Mesenchymal stem cell (in vitro differentiated cells and primary cell): ENCODE results near the gene KCNAB2.

ENCODE experiments used
- DNase-seq: peaks from one replicate; pipeline ENCODE4 v3.0.0-alpha.2; 2013
- H2AFZ ChIP-seq: one replicate; pipeline ENCODE4 v1.6.1; 2013; ENCODE audit warnings: low read depth, mild to moderate bottlenecking, control low read depth, inconsistent platforms, low read length, moderate library complexity
- H2AK5ac ChIP-seq: 2 replicates; pipeline ENCODE4 v1.6.1; 2013; ENCODE audit warnings: low read length, moderate library complexity, mild to moderate bottlenecking, inconsistent platforms; ENCODE audit not compliant: severe bottlenecking
- H2BK120ac ChIP-seq: one replicate; pipeline ENCODE4 v1.6.1; 2013; ENCODE audit warnings: low read depth, mild to moderate bottlenecking, inconsistent platforms, low read length, moderate library complexity
- H2BK12ac ChIP-seq, 2 experiments: one replicate each; pipeline ENCODE4 v1.6.1; 2013; ENCODE audit warnings: inconsistent platforms in 2 of 2, low read length in 2 of 2, mild to moderate bottlenecking in 2 of 2, moderate library complexity in 2 of 2, control low read depth in 1 of 2
- H2BK15ac ChIP-seq: one replicate; pipeline ENCODE4 v1.6.1; 2013; ENCODE audit warnings: mild to moderate bottlenecking, low read depth, inconsistent platforms; ENCODE audit not compliant: poor library complexity, severe bottlenecking
- H2BK5ac ChIP-seq: 2 replicates; pipeline ENCODE4 v1.6.1; 2013; ENCODE audit warnings: low read depth, mild to moderate bottlenecking, low read length, control low read depth, inconsistent platforms; ENCODE audit not compliant: poor library complexity, severe bottlenecking
- H3K14ac ChIP-seq, 2 experiments: one replicate each; pipeline ENCODE4 v1.6.1; 2013; ENCODE audit warnings: inconsistent platforms in 2 of 2, low read length in 2 of 2, control low read depth in 1 of 2, mild to moderate bottlenecking in 1 of 2, moderate library complexity in 1 of 2
- H3K18ac ChIP-seq, 2 experiments: one replicate each; pipeline ENCODE4 v1.6.1; 2013; ENCODE audit warnings: inconsistent platforms in 2 of 2, low read length in 2 of 2, control low read depth in 1 of 2, low read depth in 1 of 2, mild to moderate bottlenecking in 1 of 2
- H3K23ac ChIP-seq, 2 experiments: one replicate each; pipeline ENCODE4 v1.6.1; 2013; ENCODE audit warnings: inconsistent platforms in 2 of 2, low read length in 2 of 2, mild to moderate bottlenecking in 2 of 2, moderate library complexity in 2 of 2, control low read depth in 1 of 2
- H3K27ac ChIP-seq: 2 replicates; pipeline ENCODE4 v1.5.1; 2013; ENCODE audit warnings: mild to moderate bottlenecking, moderate library complexity, low read length, control low read depth, inconsistent platforms; ENCODE audit not compliant: poor library complexity, severe bottlenecking
- H3K27me3 ChIP-seq, 2 experiments: 2 replicates each; pipeline versions ENCODE4 v1.6.1 to v1.7.0; 2013; ENCODE audit warnings: low read length in 2 of 2, mild to moderate bottlenecking in 2 of 2, moderate library complexity in 2 of 2, control low read depth in 1 of 2, inconsistent platforms in 1 of 2; ENCODE audit not compliant: control insufficient read depth in 1 of 2, insufficient read depth in 1 of 2
- H3K36me3 ChIP-seq, 2 experiments: 2 replicates each; pipeline versions ENCODE4 v1.6.1 to v1.7.0; 2013; ENCODE audit warnings: low read length in 2 of 2, control low read depth in 1 of 2, inconsistent platforms in 1 of 2, low read depth in 1 of 2, mild to moderate bottlenecking in 1 of 2; ENCODE audit not compliant: insufficient read depth in 2 of 2, control insufficient read depth in 1 of 2
- H3K4ac ChIP-seq, 2 experiments: one replicate each; pipeline ENCODE4 v1.6.1; 2013; ENCODE audit warnings: inconsistent platforms in 2 of 2, low read length in 2 of 2, mild to moderate bottlenecking in 2 of 2, moderate library complexity in 2 of 2, control low read depth in 1 of 2, low read depth in 1 of 2
- H3K4me1 ChIP-seq: 2 replicates; pipeline ENCODE4 v1.6.1; 2013; ENCODE audit warnings: low read depth, low read length, control low read depth; ENCODE audit not compliant: control insufficient read depth, insufficient read depth
- H3K4me2 ChIP-seq: 2 replicates; pipeline ENCODE4 v1.6.1; 2013; ENCODE audit warnings: low read length, mild to moderate bottlenecking, inconsistent platforms; ENCODE audit not compliant: poor library complexity, severe bottlenecking
- H3K4me3 ChIP-seq, 2 experiments: 2 replicates each; pipeline versions ENCODE4 v1.5.1 to v1.7.0; 2013; ENCODE audit warnings: low read length in 2 of 2, mild to moderate bottlenecking in 2 of 2, control low read depth in 1 of 2, low read depth in 1 of 2; ENCODE audit not compliant: insufficient read depth in 1 of 2
- H3K79me1 ChIP-seq: replicated peaks from 2 replicates; pipeline ENCODE4 v1.6.1; 2013; ENCODE audit warnings: mild to moderate bottlenecking, control low read depth, low read length, inconsistent platforms; ENCODE audit not compliant: poor library complexity, severe bottlenecking
- H3K9ac ChIP-seq: 2 replicates; pipeline ENCODE4 v1.7.0; 2013; ENCODE audit warnings: mild to moderate bottlenecking, low read length, moderate library complexity
- H3K9me3 ChIP-seq: 2 replicates; pipeline ENCODE4 v1.7.0; 2013; ENCODE audit warnings: mild to moderate bottlenecking, low read length; ENCODE audit not compliant: control insufficient read depth
- H4K8ac ChIP-seq: one replicate; pipeline ENCODE4 v1.6.1; 2013; ENCODE audit warnings: inconsistent platforms, mild to moderate bottlenecking, low read length, moderate library complexity
- H4K91ac ChIP-seq: one replicate; pipeline ENCODE4 v1.6.1; 2013; ENCODE audit warnings: mild to moderate bottlenecking, low read length, inconsistent platforms
- WGBS: methylation state at CpG from one replicate; pipeline ENCODE4 v1.1.7; 2013; ENCODE audit warnings: mixed read lengths; 5-methylcytosine and 5-hydroxymethylcytosine counted together

The KCNAB2 gene

GRCh38 chr1:6105218-6105679, 59.6 kb downstream of the KCNAB2 start:
- 75% methylated on average over 12 of the region's 12 CpGs for WGBS
- H2BK15ac ChIP-seq = no peak overlapping the region

GRCh38 chr1:6105763-6106162, 60.1 kb downstream of the KCNAB2 start:
- H3K9me3 ChIP-seq = no peaks in the 10 kb centered on the region
- no peak overlapping the region for H3K18ac ChIP-seq
- no peak overlapping the region for H2AK5ac ChIP-seq
- H3K4ac ChIP-seq = no peak overlapping the region
- no peak overlapping the region for H3K9ac ChIP-seq
- H2BK120ac ChIP-seq = no peak overlapping the region
- H3K23ac ChIP-seq = no peak overlapping the region
- H3K36me3 ChIP-seq = no peaks in the 10 kb centered on the region
- H3K27ac ChIP-seq = no peak overlapping the region
- 87% methylated on average over 7 of the region's 7 CpGs for WGBS
- no peak overlapping the region for H2AFZ ChIP-seq
- no peak overlapping the region for H3K14ac ChIP-seq
- no peak overlapping the region for H4K8ac ChIP-seq
- H2BK5ac ChIP-seq = no peak overlapping the region
- H3K79me1 ChIP-seq = no peaks in the 10 kb centered on the region
- H3K4me1 ChIP-seq = peaks cover 5% of the 10 kb centered on the region
- peaks cover 0 to 73% of the 10 kb centered on the region in 2 experiments for H3K27me3 ChIP-seq
- no peak overlapping the region for H3K4me3 ChIP-seq
- DNase-seq = no peak
- H4K91ac ChIP-seq = peak overlapping the region; percentile 53
- H2BK12ac ChIP-seq = no peak overlapping the region
- no peak overlapping the region for H3K4me2 ChIP-seq
- H2BK15ac ChIP-seq = no peak overlapping the region

More at GRCh38 chr1:6105218-6105679, 59.6 kb downstream of the KCNAB2 start:
- H3K4ac ChIP-seq = no peak overlapping the region
- H2AFZ ChIP-seq = no peak overlapping the region
- H4K91ac ChIP-seq = no peak overlapping the region
- H3K4me2 ChIP-seq = no peak overlapping the region
- H3K23ac ChIP-seq = no peak overlapping the region
- H2BK12ac ChIP-seq = no peak overlapping the region
- no peak overlapping the region for H2BK5ac ChIP-seq
- H3K4me3 ChIP-seq = no peak overlapping the region
- H3K9me3 ChIP-seq = no peaks in the 10 kb centered on the region
- no peak overlapping the region for H4K8ac ChIP-seq
- H2AK5ac ChIP-seq = no peak overlapping the region
- no peaks in the 10 kb centered on the region for H3K79me1 ChIP-seq
- H3K4me1 ChIP-seq = peaks cover 5% of the 10 kb centered on the region
- no peak for DNase-seq
- peaks cover 0 to 73% of the 10 kb centered on the region in 2 experiments for H3K27me3 ChIP-seq
- H3K14ac ChIP-seq = no peak overlapping the region
- H2BK120ac ChIP-seq = no peak overlapping the region
- H3K9ac ChIP-seq = no peak overlapping the region
- no peaks in the 10 kb centered on the region for H3K36me3 ChIP-seq
- H3K27ac ChIP-seq = no peak overlapping the region
- H3K18ac ChIP-seq = no peak overlapping the region

DNA sequence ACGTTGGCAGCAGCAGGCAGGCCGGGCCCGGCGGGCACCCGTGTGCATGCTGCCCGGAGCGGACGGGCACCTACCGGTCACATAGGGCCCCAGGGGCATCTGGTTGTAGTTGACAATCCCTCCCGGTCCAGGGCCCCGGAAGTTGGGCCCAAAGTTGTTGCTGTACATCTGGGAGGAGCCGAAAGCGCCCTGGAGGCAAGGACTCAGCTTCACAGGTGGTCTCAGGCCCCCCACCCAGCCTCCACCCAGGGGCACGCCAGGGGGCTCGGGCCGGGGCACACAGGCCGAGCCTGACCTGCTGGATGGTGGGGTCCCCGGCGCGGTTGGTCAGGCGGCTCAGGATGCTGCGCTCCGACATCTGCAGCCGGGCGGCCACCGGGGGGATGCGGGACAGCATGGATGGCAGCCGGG, 60.6 kb downstream of the KCNAB2 start:
- Histone ChIP-seq H3K36me3 (no peaks in the 10 kb centered on the region), H2BK120ac (no peak overlapping the region), H2BK5ac (no peak overlapping the region), H3K4ac (no peak overlapping the region), H3K9me3 (no peaks in the 10 kb centered on the region), H3K23ac (no peak overlapping the region), H3K79me1 (no peaks in the 10 kb centered on the region), H2BK15ac (no peak overlapping the region), H2BK12ac (no peak overlapping the region), H3K27ac (no peak overlapping the region), H3K4me3 (no peak overlapping the region), H4K8ac (no peak overlapping the region), H3K18ac (no peak overlapping the region), H3K14ac (no peak overlapping the region), H2AFZ (no peak overlapping the region), H3K4me1 (peaks cover 5% of the 10 kb centered on the region), H3K4me2 (no peak overlapping the region), H3K27me3 (peaks cover 0 to 69% of the 10 kb centered on the region in 2 experiments), H4K91ac (peak overlapping the region; percentile 53), H3K9ac (no peak overlapping the region), H2AK5ac (no peak overlapping the region)
- WGBS = 90% methylated on average over 24 of the region's 28 CpGs
- DNase-seq = no peak

DNA sequence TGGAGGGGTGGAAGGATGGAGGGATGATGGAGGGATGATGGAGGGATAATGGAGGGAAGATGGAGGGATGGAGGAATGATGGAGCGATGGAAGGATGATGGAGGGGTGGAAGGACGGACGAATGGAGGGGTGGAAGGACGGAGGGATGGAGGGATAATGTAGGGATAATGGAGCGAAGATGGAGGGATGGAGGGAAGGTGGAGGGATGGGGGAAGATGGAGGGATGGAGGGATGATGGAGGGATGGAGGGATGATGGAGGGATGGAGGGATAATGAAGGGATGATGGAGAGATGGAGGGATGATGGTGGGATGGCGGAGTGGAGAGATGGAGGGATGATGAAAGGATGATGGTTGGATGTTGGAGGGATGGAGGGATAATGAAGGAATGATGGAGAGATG, 61.3 kb downstream of the KCNAB2 start:
- H3K4me1 ChIP-seq = peaks cover 5% of the 10 kb centered on the region
- H3K79me1 ChIP-seq = no peaks in the 10 kb centered on the region
- H3K4ac ChIP-seq = no peak overlapping the region
- no peak overlapping the region for H2BK5ac ChIP-seq
- H3K4me2 ChIP-seq = no peak overlapping the region
- no peak overlapping the region for H3K4me3 ChIP-seq
- no peak overlapping the region for H4K8ac ChIP-seq
- no peak for DNase-seq
- no peak overlapping the region for H3K18ac ChIP-seq
- H2BK120ac ChIP-seq = no peak overlapping the region
- H3K36me3 ChIP-seq = no peaks in the 10 kb centered on the region
- no peak overlapping the region for H2BK12ac ChIP-seq
- no peak overlapping the region for H2AFZ ChIP-seq
- 91% methylated on average over 6 of the region's 6 CpGs for WGBS
- H4K91ac ChIP-seq = no peak overlapping the region
- no peaks in the 10 kb centered on the region for H3K9me3 ChIP-seq
- H3K27ac ChIP-seq = no peak overlapping the region
- no peak overlapping the region for H2AK5ac ChIP-seq
- H3K27me3 ChIP-seq = peaks cover 0 to 68% of the 10 kb centered on the region in 2 experiments
- H3K9ac ChIP-seq = no peak overlapping the region
- no peak overlapping the region for H3K23ac ChIP-seq
- H2BK15ac ChIP-seq = no peak overlapping the region
- H3K14ac ChIP-seq = no peak overlapping the region
